PFSK-1 (cell line): Measurements from ENCODE around the gene BICD1.

ENCODE experiments used
- FOXP2 ChIP-seq: optimal IDR thresholded peaks from 2 replicates; pipeline ENCODE3; 2011; ENCODE audit warnings: borderline replicate concordance, control low read depth, inconsistent platforms; ENCODE audit not compliant: insufficient read depth; ENCODE audit errors: extremely low read length, extremely low read depth
- POLR2AphosphoS5 ChIP-seq: IDR thresholded peaks from 2 replicates; pipeline ENCODE4 v1.6.1; 2012; ENCODE audit warnings: low read depth, mild to moderate bottlenecking, control low read depth, low read length, moderate library complexity
- REST ChIP-seq, 2 experiments: IDR thresholded peaks; 2 replicates each; pipeline versions ENCODE4 v1.6.1 to v1.8.0; 2011 to 2012; ENCODE audit warnings: low read depth in 2 of 2, low read length in 2 of 2, control low read depth in 1 of 2, inconsistent platforms in 1 of 2, mild to moderate bottlenecking in 1 of 2, moderate library complexity in 1 of 2; ENCODE audit not compliant: insufficient read depth in 1 of 2
- SIN3A ChIP-seq: IDR thresholded peaks from 2 replicates; pipeline ENCODE4 v1.6.1; 2012; ENCODE audit warnings: mild to moderate bottlenecking, low read length, moderate library complexity, borderline replicate concordance; ENCODE audit not compliant: insufficient read depth
- TAF1 ChIP-seq: IDR thresholded peaks from 2 replicates; pipeline ENCODE4 v1.6.1; 2012; ENCODE audit warnings: low read length, control low read depth, borderline replicate concordance; ENCODE audit not compliant: insufficient read depth

BICD1 gene

DNA sequence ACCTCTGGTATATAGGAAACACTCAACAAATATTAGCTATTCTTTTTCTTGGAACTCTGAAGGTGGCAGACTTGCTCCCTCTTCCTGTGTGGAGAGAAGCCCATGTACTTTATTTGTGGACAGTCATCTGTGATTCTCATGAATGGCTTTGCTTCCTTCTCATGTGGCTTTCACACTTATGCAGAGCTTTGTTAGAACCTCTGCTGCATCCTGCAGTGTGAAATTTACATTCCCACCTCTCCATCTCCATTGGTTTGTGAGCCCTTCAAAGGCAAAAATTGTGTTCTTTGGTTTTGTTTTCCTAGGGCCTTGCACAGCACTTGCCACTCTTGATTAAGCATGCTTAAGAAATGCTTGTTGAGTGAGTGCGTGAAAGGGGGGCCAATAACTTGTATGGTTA, 51.9 kb downstream of the BICD1 start:
- no peak for TF ChIP-seq POLR2AphosphoS5
- no peak for TF ChIP-seq FOXP2
- TF ChIP-seq REST (IDR thresholded peaks at IDR 0.05; ENCODE audit: insufficient read depth in 1 of 2, low read depth in 2 of 2, low read length in 2 of 2) = no peak
- TF ChIP-seq SIN3A = no peak
- TF ChIP-seq TAF1 = no peak

DNA sequence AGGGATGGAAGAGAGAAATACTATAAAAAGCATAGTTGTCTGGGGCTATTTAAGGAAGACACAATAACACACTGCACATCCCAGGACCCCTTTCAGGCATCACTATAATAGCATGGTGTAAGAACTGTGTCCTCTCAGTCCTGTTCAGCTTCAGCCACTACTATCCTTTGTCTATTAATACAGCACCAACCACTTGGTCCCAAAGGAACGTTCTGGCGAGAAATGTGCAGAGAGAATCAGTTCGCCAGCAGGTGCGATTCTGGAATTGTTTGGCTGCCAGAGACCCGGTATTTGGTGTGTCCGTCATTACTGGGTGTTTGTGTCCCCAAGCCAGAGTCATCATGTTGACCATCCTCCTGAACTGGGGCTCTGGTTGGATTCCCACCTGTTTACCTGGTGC, 52.7 kb downstream of the BICD1 start:
- TF ChIP-seq POLR2AphosphoS5 (no peak), REST (IDR thresholded peaks at IDR 0.05; ENCODE audit: insufficient read depth in 1 of 2, low read depth in 2 of 2, low read length in 2 of 2) (no peak), SIN3A (no peak), FOXP2 (no peak), TAF1 (no peak)

- TF ChIP-seq REST (IDR thresholded peaks at IDR 0.05; ENCODE audit: insufficient read depth in 1 of 2, low read depth in 2 of 2, low read length in 2 of 2) = no peak
- TF ChIP-seq TAF1 = no peak
- TF ChIP-seq FOXP2 = no peak
- TF ChIP-seq POLR2AphosphoS5 = no peak
- no peak for TF ChIP-seq SIN3A
These were observed 53.3 kb downstream of the BICD1 start for GRCh38 chr12:32159925-32160324.

- no peak for TF ChIP-seq SIN3A
- no peak for TF ChIP-seq POLR2AphosphoS5
- TF ChIP-seq REST (IDR thresholded peaks at IDR 0.05; ENCODE audit: insufficient read depth in 1 of 2, low read depth in 2 of 2, low read length in 2 of 2) = no peak
- no peak for TF ChIP-seq FOXP2
- no peak for TF ChIP-seq TAF1
These were observed 54.4 kb downstream of the BICD1 start for GRCh38 chr12:32161058-32161457.

DNA sequence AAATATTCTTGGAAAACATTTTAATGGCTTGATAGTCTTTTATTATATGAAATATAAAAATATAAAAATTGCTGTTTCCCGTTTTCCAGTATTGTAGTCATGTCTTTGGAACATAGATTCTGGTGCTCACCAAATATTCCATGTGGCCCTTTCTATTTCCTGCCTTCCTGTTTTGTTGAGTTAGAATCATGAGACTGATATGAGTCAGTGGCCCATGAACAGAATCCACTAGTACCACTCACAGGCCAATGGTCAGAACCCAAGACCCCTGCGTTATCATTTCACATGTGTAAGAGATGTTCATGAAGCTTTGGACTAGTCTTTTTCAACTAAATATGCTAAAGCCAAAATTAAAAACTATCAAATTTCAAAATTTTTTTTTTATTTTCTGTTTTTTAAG, 56.9 kb downstream of the BICD1 start:
- no peak for TF ChIP-seq FOXP2
- TF ChIP-seq TAF1 = no peak
- no peak for TF ChIP-seq SIN3A
- no peak for TF ChIP-seq REST (IDR thresholded peaks at IDR 0.05; ENCODE audit: insufficient read depth in 1 of 2, low read depth in 2 of 2, low read length in 2 of 2)
- no peak for TF ChIP-seq POLR2AphosphoS5
